22Rv1 (cell line): ENCODE measurements around the gene WDR54.

Experiments used
- H3K27ac ChIP-seq: fragments of 450-650 bp; 2 replicates; pipeline ENCODE4 v1.5.1; 2017
- CTCF ChIP-seq: fragments of 450-650 bp; IDR thresholded peaks from 2 replicates; pipeline ENCODE4 v1.5.1; 2017; ENCODE audit warnings: mild to moderate bottlenecking
- ZFX ChIP-seq: fragments of 450-650 bp; IDR thresholded peaks from 2 replicates; pipeline ENCODE4 v1.6.1; 2017; ENCODE audit warnings: antibody characterized with exemption, borderline replicate concordance

Gene WDR54

DNA sequence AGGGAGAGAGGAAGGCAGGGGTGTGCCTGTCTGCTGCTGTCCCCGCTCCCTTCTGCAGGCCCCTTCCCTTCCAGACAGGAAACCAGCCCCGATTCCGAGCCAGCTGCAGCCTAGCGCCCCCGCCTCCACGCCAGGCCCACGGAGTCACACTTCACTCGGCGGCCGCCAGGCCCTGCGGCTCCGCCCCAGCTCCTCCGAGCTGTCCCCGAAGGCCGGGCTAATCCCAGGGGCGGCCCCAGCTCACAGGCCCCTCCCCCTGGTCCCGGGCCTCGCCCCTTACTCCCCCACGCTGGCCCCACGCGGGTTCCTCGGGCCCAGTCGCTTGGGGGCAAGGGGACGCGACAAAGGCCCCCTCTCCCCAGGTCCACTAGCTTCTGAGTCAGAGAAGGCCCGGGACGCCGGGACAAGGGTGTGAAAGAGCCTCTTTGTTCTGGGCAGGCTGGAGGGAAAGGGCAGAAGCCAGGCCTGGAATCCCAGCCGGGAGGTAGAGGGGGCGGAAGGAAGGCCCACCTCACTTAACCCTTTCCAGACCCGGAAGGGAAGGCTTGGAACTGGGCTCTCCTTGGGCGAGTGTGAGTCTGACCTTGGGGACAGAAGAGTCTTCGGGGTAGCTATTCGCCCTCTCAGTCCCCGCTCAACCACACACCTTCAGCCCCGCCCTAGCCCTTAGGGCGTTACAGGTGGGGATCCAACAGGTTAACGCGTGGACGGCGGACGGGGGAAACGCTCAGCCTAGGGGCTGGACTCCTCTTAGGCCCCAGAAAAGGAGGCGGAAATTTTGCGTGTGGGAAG, 19.0 kb downstream of the WDR54 start:
- TF ChIP-seq CTCF (peak; percentile 34), ZFX (no peak)
- H3K27ac ChIP-seq, result peak overlapping the region; percentile 97

- H3K27ac ChIP-seq, result peak overlapping the region; percentile 97
Observed at GRCh38 chr2:74441170-74441689, 19.7 kb downstream of the WDR54 start.

GRCh38 chr2:74441690-74442482, 20.4 kb downstream of the WDR54 start, which contains the start of gene RTKN:
Gene RTKN (minus strand): TSS chr2:74441937. CDS start chr2:74441816, 121 bp downstream.
- TF ChIP-seq CTCF (no peak), ZFX (no peak)
- peak within 1 kb of the TSS; percentile 97 for H3K27ac ChIP-seq

More at GRCh38 chr2:74441170-74441689, 19.7 kb downstream of the WDR54 start:
- no peak for TF ChIP-seq ZFX
- TF ChIP-seq CTCF, result no peak

GRCh38 chr2:74442483-74443297, 21.2 kb downstream of the WDR54 start:
- peak overlapping the region; percentile 97 for H3K27ac ChIP-seq

- no peak overlapping the region for H3K27ac ChIP-seq
- TF ChIP-seq ZFX (no peak), CTCF (no peak)
Observed at GRCh38 chr2:74444498-74445318, 23.2 kb downstream of the WDR54 start.

- TF ChIP-seq ZFX (no peak), CTCF (no peak)
- no peak overlapping the region for H3K27ac ChIP-seq
Observed at GRCh38 chr2:74447230-74447999, 25.9 kb downstream of the WDR54 start.
